SU-DHL-6 (cell line): Measurements from ENCODE around the gene CNPPD1.

Experiments used
- H2AFZ ChIP-seq: fragments of 200-600 bp; sonication (generic); 2 replicates; pipeline ENCODE4 v1.6.1; 2014; ENCODE audit warnings: low read depth, mild to moderate bottlenecking, moderate library complexity, mixed read lengths, antibody characterized with exemption, low read length; ENCODE audit not compliant: severe bottlenecking
- H3F3A ChIP-seq: fragments of 200-600 bp; shearing (Covaris generic); 2 replicates; pipeline ENCODE4 v1.6.0; 2016; ENCODE audit warnings: antibody characterized with exemption, mild to moderate bottlenecking; ENCODE audit not compliant: insufficient read depth
- H3K27ac ChIP-seq: fragments of 200-600 bp; sonication (generic); 2 replicates; pipeline ENCODE4 v1.5.1; 2016; ENCODE audit warnings: low read depth, mild to moderate bottlenecking, low read length, moderate library complexity, mixed read lengths
- H3K27me3 ChIP-seq: fragments of 200-600 bp; sonication (generic), shearing (Covaris generic); 2 replicates; pipeline ENCODE4 v1.6.0; 2014; ENCODE audit warnings: mild to moderate bottlenecking, low read length
- H3K36me3 ChIP-seq: fragments of 200-600 bp; sonication (generic); 2 replicates; pipeline ENCODE4 v1.6.1; 2014; ENCODE audit warnings: mild to moderate bottlenecking, low read length, mixed read lengths
- H3K4me2 ChIP-seq: fragments of 300-600, 200-600 bp; shearing (Covaris generic), sonication (generic); 2 replicates; pipeline ENCODE4 v1.6.0; 2014; ENCODE audit warnings: low read length, low read depth, mild to moderate bottlenecking; ENCODE audit not compliant: poor library complexity, severe bottlenecking
- H3K4me3 ChIP-seq: fragments of 200-600 bp; sonication (generic); 2 replicates; pipeline ENCODE4 v1.5.1; 2014; ENCODE audit warnings: antibody characterized with exemption, low read length, mild to moderate bottlenecking, mixed read lengths; ENCODE audit not compliant: insufficient read depth, poor library complexity, severe bottlenecking
- H3K79me2 ChIP-seq: fragments of 200-600 bp; sonication (generic); 2 replicates; pipeline ENCODE4 v1.6.1; 2014; ENCODE audit warnings: mild to moderate bottlenecking, low read length, moderate library complexity; ENCODE audit not compliant: insufficient read depth
- H3K9ac ChIP-seq: fragments of 200-600 bp; sonication (generic); 2 replicates; pipeline ENCODE4 v1.7.0; 2014; ENCODE audit warnings: mild to moderate bottlenecking, low read length
- H3K9me2 ChIP-seq: fragments of 200-600 bp; sonication (generic); replicated peaks from 2 replicates; pipeline ENCODE4 v1.6.1; 2014; ENCODE audit warnings: low read length; ENCODE audit not compliant: insufficient read depth
- H3K9me3 ChIP-seq: fragments of 200-600 bp; sonication (generic); 2 replicates; pipeline ENCODE4 v1.6.1; 2014; ENCODE audit warnings: low read length, mixed read lengths; ENCODE audit not compliant: insufficient read depth
- H4K20me1 ChIP-seq: fragments of 200-600 bp; sonication (generic); 2 replicates; pipeline ENCODE4 v1.6.1; 2014; ENCODE audit warnings: low read depth, mild to moderate bottlenecking, antibody characterized with exemption, low read length, moderate library complexity, mixed read lengths
- CTCF ChIP-seq: fragments of 200-600 bp; sonication (generic); IDR thresholded peaks from one replicate; pipeline ENCODE4 v1.5.1; 2017; ENCODE audit warnings: antibody characterized with exemption, mild to moderate bottlenecking, low read length, moderate library complexity; ENCODE audit not compliant: insufficient read depth, poor library complexity, severe bottlenecking
- EZH2phosphoT487 ChIP-seq: fragments of 200-600 bp; sonication (generic), shearing (Covaris generic); conservative IDR thresholded peaks from 2 replicates; pipeline ENCODE4 v1.6.1; 2018; ENCODE audit warnings: mild to moderate bottlenecking, antibody characterized with exemption, low read length, moderate library complexity, mixed read lengths

Gene CNPPD1

GRCh38 chr2:219175928-219176817 lies 552 bp downstream of the CNPPD1 start:
- Histone ChIP-seq H3K27ac (peak overlapping the region; percentile 98), H4K20me1 (no peaks in the 10 kb centered on the region), H3K4me2 (peak overlapping the region; percentile 100), H3K27me3 (no peaks in the 10 kb centered on the region), H3K36me3 (no peaks in the 10 kb centered on the region), H3K9ac (peak overlapping the region; percentile 99), H3K4me3 (peak overlapping the region; percentile 96), H3K9me3 (no peaks in the 10 kb centered on the region), H3K79me2 (peaks cover 20% of the 10 kb centered on the region), H3F3A (peaks cover 18% of the 10 kb centered on the region), H2AFZ (peak overlapping the region; percentile 93), H3K9me2 (no peaks in the 10 kb centered on the region)
- TF ChIP-seq CTCF (no peak), EZH2phosphoT487 (no peak)

GRCh38 chr2:219175486-219175885 lies 1.2 kb downstream of the CNPPD1 start:
- no peaks in the 10 kb centered on the region for H3K9me3 ChIP-seq
- H3K4me3 ChIP-seq, result peak overlapping the region; percentile 96
- no peaks in the 10 kb centered on the region for H4K20me1 ChIP-seq
- no peak overlapping the region for H2AFZ ChIP-seq
- no peaks in the 10 kb centered on the region for H3K36me3 ChIP-seq
- H3K27me3 ChIP-seq, result no peaks in the 10 kb centered on the region
- no peaks in the 10 kb centered on the region for H3K9me2 ChIP-seq
- H3F3A ChIP-seq, result peaks cover 18% of the 10 kb centered on the region
- peak overlapping the region; percentile 98 for H3K27ac ChIP-seq
- H3K79me2 ChIP-seq, result peaks cover 20% of the 10 kb centered on the region
- TF ChIP-seq EZH2phosphoT487 (no peak), CTCF (no peak)
- peak overlapping the region; percentile 100 for H3K4me2 ChIP-seq
- peak overlapping the region; percentile 99 for H3K9ac ChIP-seq

GRCh38 chr2:219174801-219175200 lies 1.9 kb downstream of the CNPPD1 start:
- no peak for TF ChIP-seq CTCF
- no peak for TF ChIP-seq EZH2phosphoT487
- H3K9me2 ChIP-seq, result no peaks in the 10 kb centered on the region
- H3K27ac ChIP-seq, result no peak overlapping the region
- no peak overlapping the region for H2AFZ ChIP-seq
- peaks cover 13% of the 10 kb centered on the region for H3K79me2 ChIP-seq
- H3K9ac ChIP-seq, result no peak overlapping the region
- peaks cover 18% of the 10 kb centered on the region for H3F3A ChIP-seq
- no peak overlapping the region for H3K4me2 ChIP-seq
- H3K36me3 ChIP-seq, result no peaks in the 10 kb centered on the region
- no peaks in the 10 kb centered on the region for H3K27me3 ChIP-seq
- H4K20me1 ChIP-seq, result no peaks in the 10 kb centered on the region
- H3K9me3 ChIP-seq, result no peaks in the 10 kb centered on the region
- H3K4me3 ChIP-seq, result no peak overlapping the region
